ENCODE results near the gene DNM3.
A peak's percentile ranks its signal among the peaks of the same experiment; 100 is the strongest.

The DNM3 gene

GRCh38 chr1:171984850-171985485, 143.7 kb downstream of the DNM3 start:
- TF ChIP-seq, protein P1, sequence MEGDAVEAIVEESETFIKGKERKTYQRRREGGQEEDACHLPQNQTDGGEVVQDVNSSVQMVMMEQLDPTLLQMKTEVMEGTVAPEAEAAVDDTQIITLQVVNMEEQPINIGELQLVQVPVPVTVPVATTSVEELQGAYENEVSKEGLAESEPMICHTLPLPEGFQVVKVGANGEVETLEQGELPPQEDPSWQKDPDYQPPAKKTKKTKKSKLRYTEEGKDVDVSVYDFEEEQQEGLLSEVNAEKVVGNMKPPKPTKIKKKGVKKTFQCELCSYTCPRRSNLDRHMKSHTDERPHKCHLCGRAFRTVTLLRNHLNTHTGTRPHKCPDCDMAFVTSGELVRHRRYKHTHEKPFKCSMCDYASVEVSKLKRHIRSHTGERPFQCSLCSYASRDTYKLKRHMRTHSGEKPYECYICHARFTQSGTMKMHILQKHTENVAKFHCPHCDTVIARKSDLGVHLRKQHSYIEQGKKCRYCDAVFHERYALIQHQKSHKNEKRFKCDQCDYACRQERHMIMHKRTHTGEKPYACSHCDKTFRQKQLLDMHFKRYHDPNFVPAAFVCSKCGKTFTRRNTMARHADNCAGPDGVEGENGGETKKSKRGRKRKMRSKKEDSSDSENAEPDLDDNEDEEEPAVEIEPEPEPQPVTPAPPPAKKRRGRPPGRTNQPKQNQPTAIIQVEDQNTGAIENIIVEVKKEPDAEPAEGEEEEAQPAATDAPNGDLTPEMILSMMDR (IDR thresholded peaks at IDR 0.05; ENCODE audit: insufficient read depth, low read length, poor library complexity, severe bottlenecking), result peak; percentile 71

DNA sequence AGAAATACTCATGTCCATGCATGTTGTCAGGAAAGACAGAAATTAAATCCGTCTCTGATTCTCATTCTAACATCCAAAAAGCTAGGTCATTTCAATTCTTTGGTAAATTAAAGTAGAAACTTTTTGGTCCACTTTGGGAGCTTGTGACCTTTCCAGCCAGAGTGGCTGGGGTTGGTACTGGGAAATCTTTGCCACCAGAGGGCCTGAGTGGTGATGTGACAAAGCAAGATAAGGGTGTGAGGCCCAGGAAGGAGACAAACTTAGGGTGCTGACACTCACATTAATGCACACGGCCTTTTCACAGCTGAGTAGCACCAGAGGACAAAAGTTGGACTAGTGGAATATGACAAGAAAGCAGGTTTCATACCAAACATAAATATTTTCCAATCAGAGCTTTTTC, 144.3 kb downstream of the DNM3 start:
- no peak for DNase-seq (ENCODE audit: extremely low read depth, insufficient read length)
- Histone ChIP-seq H3K4me3 (replicated peaks; ENCODE audit: low read depth, low read length) (no peak overlapping the region), H3K36me3 (ENCODE audit: control insufficient read depth, insufficient read depth, low read length) (no peaks in the 10 kb centered on the region), H3K27me3 (replicated peaks; ENCODE audit: control insufficient read depth, insufficient read depth, low read length) (no peaks in the 10 kb centered on the region)
- TF ChIP-seq, protein P1 (IDR thresholded peaks at IDR 0.05; ENCODE audit: insufficient read depth, low read length, poor library complexity, severe bottlenecking), result peak; percentile 31

More at GRCh38 chr1:171984850-171985485, 143.7 kb downstream of the DNM3 start:
- no peak for DNase-seq (ENCODE audit: extremely low read depth, insufficient read length)
- Histone ChIP-seq H3K27me3 (replicated peaks; ENCODE audit: control insufficient read depth, insufficient read depth, low read length) (no peaks in the 10 kb centered on the region), H3K4me3 (replicated peaks; ENCODE audit: low read depth, low read length) (no peak overlapping the region), H3K36me3 (ENCODE audit: control insufficient read depth, insufficient read depth, low read length) (no peaks in the 10 kb centered on the region)

DNA sequence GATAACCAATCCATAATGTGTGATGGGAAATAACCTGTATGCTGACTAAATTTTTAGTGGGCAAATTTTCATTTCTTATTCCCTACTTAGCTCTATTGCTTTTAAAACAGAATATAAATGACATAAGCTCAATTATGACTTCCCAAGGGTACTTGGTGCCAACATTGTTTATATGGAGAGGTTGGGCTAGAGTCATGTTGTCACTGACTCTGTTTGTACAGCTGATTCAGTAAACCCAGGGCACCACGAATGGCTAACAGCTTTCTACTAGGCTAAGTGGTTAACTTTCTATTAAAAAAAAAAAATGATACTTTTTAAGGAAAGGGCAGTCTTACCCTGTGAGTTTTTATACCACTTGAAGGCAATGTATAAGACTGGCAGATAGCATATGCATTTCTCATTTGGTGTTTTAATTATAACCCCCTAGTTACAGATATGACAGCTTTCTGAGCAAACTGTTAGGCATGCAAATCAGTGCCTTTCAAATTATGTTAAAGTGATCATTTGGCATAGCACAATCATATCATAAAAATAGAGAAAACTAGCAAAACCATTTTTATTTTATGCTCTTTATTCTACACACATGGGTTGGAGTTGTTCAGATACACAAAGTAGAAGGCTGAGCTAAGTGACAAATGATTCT, 147.1 kb downstream of the DNM3 start:
- Histone ChIP-seq H3K27me3 (replicated peaks; ENCODE audit: control insufficient read depth, insufficient read depth, low read length) (no peaks in the 10 kb centered on the region), H3K36me3 (ENCODE audit: control insufficient read depth, insufficient read depth, low read length) (no peaks in the 10 kb centered on the region), H3K4me3 (replicated peaks; ENCODE audit: low read depth, low read length) (no peak overlapping the region)
- TF ChIP-seq, protein P1 (IDR thresholded peaks at IDR 0.05; ENCODE audit: insufficient read depth, low read length, poor library complexity, severe bottlenecking), result no peak
- DNase-seq (ENCODE audit: extremely low read depth, insufficient read length), result no peak

DNA sequence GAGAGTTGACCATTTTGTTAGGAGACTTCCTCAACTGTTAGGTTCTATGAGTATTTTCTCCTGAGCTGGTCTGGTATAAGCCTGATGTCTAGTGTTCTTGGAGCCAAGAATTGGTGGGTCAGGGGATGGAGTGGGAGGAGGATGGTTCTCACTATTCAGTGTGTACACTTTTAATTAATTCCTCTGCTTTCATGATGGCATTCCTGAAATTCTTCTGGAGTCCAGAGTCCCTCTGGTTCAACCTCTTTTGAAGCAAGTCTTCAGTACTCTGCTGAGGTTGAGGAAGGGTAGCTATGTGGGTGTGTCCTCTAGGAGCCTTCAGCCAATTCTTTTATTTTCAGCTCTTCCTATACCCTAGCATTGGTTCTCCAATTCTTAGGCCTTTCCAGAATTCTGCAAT, 149.1 kb downstream of the DNM3 start:
- H3K4me3 ChIP-seq (replicated peaks; ENCODE audit: low read depth, low read length), result no peak overlapping the region
- TF ChIP-seq, protein P1 (IDR thresholded peaks at IDR 0.05; ENCODE audit: insufficient read depth, low read length, poor library complexity, severe bottlenecking), result no peak
- DNase-seq (ENCODE audit: extremely low read depth, insufficient read length), result no peak
- H3K27me3 ChIP-seq (replicated peaks; ENCODE audit: control insufficient read depth, insufficient read depth, low read length), result no peaks in the 10 kb centered on the region
- H3K36me3 ChIP-seq (ENCODE audit: control insufficient read depth, insufficient read depth, low read length), result no peaks in the 10 kb centered on the region

GRCh38 chr1:171994293-171994692, 153.0 kb downstream of the DNM3 start:
- H3K36me3 ChIP-seq (ENCODE audit: control insufficient read depth, insufficient read depth, low read length), result no peaks in the 10 kb centered on the region
- no peak overlapping the region for H3K4me3 ChIP-seq (replicated peaks; ENCODE audit: low read depth, low read length)
- TF ChIP-seq, protein P1 (IDR thresholded peaks at IDR 0.05; ENCODE audit: insufficient read depth, low read length, poor library complexity, severe bottlenecking), result no peak
- H3K27me3 ChIP-seq (replicated peaks; ENCODE audit: control insufficient read depth, insufficient read depth, low read length), result no peaks in the 10 kb centered on the region
- DNase-seq (ENCODE audit: extremely low read depth, insufficient read length), result no peak
